Activated CD4-positive, alpha-beta T cell treated with anti-CD3 and anti-CD28 coated beads, Interleukin-2, amount 10 ng/mL, durations not matched to agents 24 days and 14 days (primary cell): ENCODE data around the gene OTOP3. TPM values are rescaled to one million over a fixed set of nuclear protein-coding genes. Genes with fewer than 3 reads are reported as not detected.
A peak's percentile ranks its signal among the peaks of the same experiment; 100 is the strongest.
"Not testable (repeated sequence)": the region's sequence is repeated elsewhere in the genome, so short reads cannot be mapped to it uniquely, and the experiment has no call there.

Source experiments
- DNase-seq: peaks from one replicate; pipeline ENCODE4 v3.0.0; 2022
- H3K27ac Mint-ChIP-seq: one replicate; pipeline ENCODE4 v1.8.0; 2022; ENCODE audit warnings: mild to moderate bottlenecking, mixed read lengths
- H3K27me3 Mint-ChIP-seq: one replicate; pipeline ENCODE4 v1.8.0; 2022; ENCODE audit warnings: mixed read lengths
- H3K36me3 Mint-ChIP-seq: one replicate; pipeline ENCODE4 v1.8.0; 2022; ENCODE audit warnings: low read depth, mild to moderate bottlenecking, mixed read lengths
- H3K4me1 Mint-ChIP-seq: one replicate; pipeline ENCODE4 v1.8.0; 2021; ENCODE audit warnings: mixed read lengths
- H3K4me3 Mint-ChIP-seq: one replicate; pipeline ENCODE4 v1.8.0; 2022; ENCODE audit warnings: mild to moderate bottlenecking, moderate library complexity, mixed read lengths
- H3K9me3 Mint-ChIP-seq: one replicate; pipeline ENCODE4 v1.8.0; 2021; ENCODE audit warnings: mixed read lengths
- intact Hi-C: fragments of 100-400 bp; cut with micrococcal nuclease; formaldehyde crosslinking; loops from one replicate; pipeline ENCODE4 v1.15.1; 2023
- total RNA-seq: library from RNA; stranded (reverse); gene quantifications from 2 replicates; pipeline ENCODE4 v1.2.3, GENCODE V29; 2022

OTOP3 gene
- total RNA-seq, 1 donor from 2014 or later = not detected

GRCh38 chr17:74904687-74905409 is 30.9 kb upstream of the OTOP3 start:
- no peaks in the 10 kb centered on the region for H3K4me1 Mint-ChIP-seq
- intact Hi-C loops = no loop called here
- H3K4me3 Mint-ChIP-seq = no peak overlapping the region
- no peaks in the 10 kb centered on the region for H3K36me3 Mint-ChIP-seq
- peaks cover 11% of the 10 kb centered on the region for H3K27me3 Mint-ChIP-seq
- no peak for DNase-seq
- H3K9me3 Mint-ChIP-seq = no peaks in the 10 kb centered on the region
- no peak overlapping the region for H3K27ac Mint-ChIP-seq

- H3K27me3 Mint-ChIP-seq, H3K4me1 Mint-ChIP-seq, intact Hi-C loops, H3K36me3 Mint-ChIP-seq, H3K9me3 Mint-ChIP-seq, H3K27ac Mint-ChIP-seq, H3K4me3 Mint-ChIP-seq: not testable (repeated sequence)
- DNase-seq = peak; percentile 66
Measured at GRCh38 chr17:74906214-74906793, 29.4 kb upstream of the OTOP3 start.

- Mint-ChIP-seq H3K27ac (no peak overlapping the region), H3K4me1 (no peaks in the 10 kb centered on the region), H3K36me3 (no peaks in the 10 kb centered on the region), H3K4me3 (no peak overlapping the region), H3K27me3 (peaks cover 9% of the 10 kb centered on the region), H3K9me3 (no peaks in the 10 kb centered on the region)
- DNase-seq = no peak
- intact Hi-C loops = no loop called here
Measured at GRCh38 chr17:74907012-74907411, 28.7 kb upstream of the OTOP3 start.

- H3K4me1 Mint-ChIP-seq, intact Hi-C loops, H3K27ac Mint-ChIP-seq, H3K36me3 Mint-ChIP-seq, DNase-seq, H3K9me3 Mint-ChIP-seq, H3K4me3 Mint-ChIP-seq: not testable (repeated sequence)
- H3K27me3 Mint-ChIP-seq = peaks cover 13% of the 10 kb centered on the region
Measured at GRCh38 chr17:74909097-74909496, 26.6 kb upstream of the OTOP3 start.

- H3K4me1 Mint-ChIP-seq, H3K4me3 Mint-ChIP-seq, H3K27ac Mint-ChIP-seq, H3K36me3 Mint-ChIP-seq, H3K9me3 Mint-ChIP-seq, DNase-seq, intact Hi-C loops: not testable (repeated sequence)
- H3K27me3 Mint-ChIP-seq = peaks cover 15% of the 10 kb centered on the region
Measured at GRCh38 chr17:74911423-74911822, 24.3 kb upstream of the OTOP3 start.

GRCh38 chr17:74916136-74916850 is 19.4 kb upstream of the OTOP3 start:
- Mint-ChIP-seq H3K27me3 (peaks cover 20% of the 10 kb centered on the region), H3K27ac (no peak overlapping the region), H3K9me3 (no peaks in the 10 kb centered on the region), H3K36me3 (no peaks in the 10 kb centered on the region), H3K4me1 (no peaks in the 10 kb centered on the region), H3K4me3 (no peak overlapping the region)
- DNase-seq = no peak
- intact Hi-C loops = no loop called here

GRCh38 chr17:74916851-74917199 is 18.9 kb upstream of the OTOP3 start:
- H3K4me3 Mint-ChIP-seq = no peak overlapping the region
- H3K36me3 Mint-ChIP-seq = no peaks in the 10 kb centered on the region
- peaks cover 25% of the 10 kb centered on the region for H3K27me3 Mint-ChIP-seq
- H3K4me1 Mint-ChIP-seq = no peaks in the 10 kb centered on the region
- no peak overlapping the region for H3K27ac Mint-ChIP-seq
- no peaks in the 10 kb centered on the region for H3K9me3 Mint-ChIP-seq
- intact Hi-C loops = no loop called here
- no peak for DNase-seq

GRCh38 chr17:74917430-74917829 is 18.3 kb upstream of the OTOP3 start:
- H3K9me3 Mint-ChIP-seq = no peaks in the 10 kb centered on the region
- intact Hi-C loops = no loop called here
- no peak overlapping the region for H3K27ac Mint-ChIP-seq
- H3K36me3 Mint-ChIP-seq = no peaks in the 10 kb centered on the region
- no peak for DNase-seq
- no peaks in the 10 kb centered on the region for H3K4me1 Mint-ChIP-seq
- no peak overlapping the region for H3K4me3 Mint-ChIP-seq
- H3K27me3 Mint-ChIP-seq = peaks cover 27% of the 10 kb centered on the region

- intact Hi-C loops = no loop called here
- DNase-seq = no peak
- no peaks in the 10 kb centered on the region for H3K9me3 Mint-ChIP-seq
- no peaks in the 10 kb centered on the region for H3K4me1 Mint-ChIP-seq
- H3K36me3 Mint-ChIP-seq = no peaks in the 10 kb centered on the region
- H3K4me3 Mint-ChIP-seq = no peak overlapping the region
- no peak overlapping the region for H3K27ac Mint-ChIP-seq
- peaks cover 31% of the 10 kb centered on the region for H3K27me3 Mint-ChIP-seq
Measured at GRCh38 chr17:74918906-74919305, 16.8 kb upstream of the OTOP3 start.

GRCh38 chr17:74919440-74920305 is 16.0 kb upstream of the OTOP3 start:
- H3K27me3 Mint-ChIP-seq = peaks cover 33% of the 10 kb centered on the region
- intact Hi-C loops = no loop called here
- no peak for DNase-seq
- H3K4me1 Mint-ChIP-seq = peaks cover 2% of the 10 kb centered on the region
- H3K4me3 Mint-ChIP-seq = no peak overlapping the region
- H3K9me3 Mint-ChIP-seq = no peaks in the 10 kb centered on the region
- H3K36me3 Mint-ChIP-seq = no peaks in the 10 kb centered on the region
- no peak overlapping the region for H3K27ac Mint-ChIP-seq

- Mint-ChIP-seq H3K27me3 (peaks cover 39% of the 10 kb centered on the region), H3K36me3 (no peaks in the 10 kb centered on the region), H3K27ac (no peak overlapping the region), H3K4me1 (peaks cover 2% of the 10 kb centered on the region), H3K9me3 (no peaks in the 10 kb centered on the region), H3K4me3 (no peak overlapping the region)
- intact Hi-C loops = no loop called here
- DNase-seq = no peak
Measured at GRCh38 chr17:74920306-74920620, 15.4 kb upstream of the OTOP3 start.

GRCh38 chr17:74920642-74921025 is 15.1 kb upstream of the OTOP3 start:
- Mint-ChIP-seq H3K36me3 (no peaks in the 10 kb centered on the region), H3K4me3 (no peak overlapping the region), H3K27me3 (peaks cover 43% of the 10 kb centered on the region), H3K27ac (no peak overlapping the region), H3K9me3 (no peaks in the 10 kb centered on the region), H3K4me1 (peaks cover 2% of the 10 kb centered on the region)
- intact Hi-C loops = no loop called here
- DNase-seq = no peak

- Mint-ChIP-seq H3K4me1 (peaks cover 2% of the 10 kb centered on the region), H3K9me3 (no peaks in the 10 kb centered on the region), H3K4me3 (no peak overlapping the region), H3K27me3 (peaks cover 47% of the 10 kb centered on the region), H3K27ac (no peak overlapping the region), H3K36me3 (no peaks in the 10 kb centered on the region)
- intact Hi-C loops = no loop called here
- no peak for DNase-seq
Measured at GRCh38 chr17:74921026-74921681, 14.5 kb upstream of the OTOP3 start.
